Prostate gland (tissue), 2 donors: ENCODE data around the gene DMBT1. TPM values are rescaled to one million over a fixed set of nuclear protein-coding genes. Genes with fewer than 3 reads are reported as not detected.

Experiments
- DNase-seq: peaks from one replicate; pipeline ENCODE4 v3.0.0-alpha.2; 2019; ENCODE audit warnings: low spot score
- H3K27ac ChIP-seq, 2 donors: fragments of 200-600 bp; sonication (generic); 2 replicates each; pipeline ENCODE4 v1.5.1; 2017 to 2019
- H3K27me3 ChIP-seq: fragments of 200-600 bp; sonication (generic); replicated peaks from 2 replicates; pipeline ENCODE4 v1.5.1; 2019; ENCODE audit not compliant: insufficient read depth
- H3K36me3 ChIP-seq, 2 donors: fragments of 200-600 bp; sonication (generic); 1 replicate in 1 of 2; 2 replicates in 1 of 2; pipeline versions ENCODE4 v1.5.1 to v1.8.1; 2017 to 2019
- H3K4me1 ChIP-seq: fragments of 200-600 bp; sonication (generic); replicated peaks from 2 replicates; pipeline ENCODE4 v1.5.1; 2019
- H3K4me3 ChIP-seq, 2 donors: fragments of 200-600 bp; sonication (generic); 2 replicates each; pipeline ENCODE4 v1.5.1; 2017 to 2019
- H3K9me3 ChIP-seq: fragments of 200-600 bp; sonication (generic); 2 replicates; pipeline ENCODE4 v1.5.1; 2017
- POLR2A ChIP-seq: fragments of 450-650 bp; IDR thresholded peaks from one replicate; pipeline ENCODE4 v1.6.1; 2016; ENCODE audit warnings: antibody characterized with exemption, mild to moderate bottlenecking
- POLR2AphosphoS5 ChIP-seq: sonication (generic); formaldehyde crosslinking; IDR thresholded peaks from one replicate; pipeline ENCODE4 v1.6.1; 2017; ENCODE audit warnings: antibody characterized with exemption
- WGBS: methylation state at CpG from one replicate; pipeline ENCODE4 v1.1.5; 2018; 5-methylcytosine and 5-hydroxymethylcytosine counted together
- intact Hi-C: fragments of 100-400 bp; cut with DNase I; formaldehyde crosslinking; loops from one replicate; pipeline ENCODE4 v1.14.2; 2022
- total RNA-seq, 2 donors: library from RNA; depleted of rRNA; stranded (reverse); fragments of >200 nt; gene quantifications; one replicate each; pipeline ENCODE4 v1.1.0, GENCODE V29; 2016
- TF ChIP-seq, protein P1 (sequence below), 4 experiments: fragments of 200-600 bp in 2 of 4; fragments of 450-650 bp in 2 of 4; sonication (generic) in 2 of 4; IDR thresholded peaks; 1 replicate in 3 of 4; 2 replicates in 1 of 4; pipeline ENCODE4 v1.5.1; 2016 to 2019; ENCODE audit warnings: antibody characterized with exemption in 4 of 4, mild to moderate bottlenecking in 2 of 4, moderate library complexity in 2 of 4

DMBT1 gene
- total RNA-seq, 2 donors from 2014 or later, result 0.51 to 4.6 TPM

- intact Hi-C loops, result no loop called here
- no peak overlapping the region for H3K27ac ChIP-seq
- TF ChIP-seq POLR2AphosphoS5 (no peak), POLR2A (no peak)
- TF ChIP-seq, protein P1, sequence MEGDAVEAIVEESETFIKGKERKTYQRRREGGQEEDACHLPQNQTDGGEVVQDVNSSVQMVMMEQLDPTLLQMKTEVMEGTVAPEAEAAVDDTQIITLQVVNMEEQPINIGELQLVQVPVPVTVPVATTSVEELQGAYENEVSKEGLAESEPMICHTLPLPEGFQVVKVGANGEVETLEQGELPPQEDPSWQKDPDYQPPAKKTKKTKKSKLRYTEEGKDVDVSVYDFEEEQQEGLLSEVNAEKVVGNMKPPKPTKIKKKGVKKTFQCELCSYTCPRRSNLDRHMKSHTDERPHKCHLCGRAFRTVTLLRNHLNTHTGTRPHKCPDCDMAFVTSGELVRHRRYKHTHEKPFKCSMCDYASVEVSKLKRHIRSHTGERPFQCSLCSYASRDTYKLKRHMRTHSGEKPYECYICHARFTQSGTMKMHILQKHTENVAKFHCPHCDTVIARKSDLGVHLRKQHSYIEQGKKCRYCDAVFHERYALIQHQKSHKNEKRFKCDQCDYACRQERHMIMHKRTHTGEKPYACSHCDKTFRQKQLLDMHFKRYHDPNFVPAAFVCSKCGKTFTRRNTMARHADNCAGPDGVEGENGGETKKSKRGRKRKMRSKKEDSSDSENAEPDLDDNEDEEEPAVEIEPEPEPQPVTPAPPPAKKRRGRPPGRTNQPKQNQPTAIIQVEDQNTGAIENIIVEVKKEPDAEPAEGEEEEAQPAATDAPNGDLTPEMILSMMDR (IDR thresholded peaks at IDR 0.05), result no peak
- peaks cover 0 to 7% of the 10 kb centered on the region in 2 donors for H3K36me3 ChIP-seq
- no peak overlapping the region for H3K4me3 ChIP-seq
- H3K9me3 ChIP-seq, result no peaks in the 10 kb centered on the region
- no peaks in the 10 kb centered on the region for H3K4me1 ChIP-seq
- no peak for DNase-seq
- WGBS, result 92% methylated on average over 16 of the region's 16 CpGs
- H3K27me3 ChIP-seq, result no peaks in the 10 kb centered on the region
Measured at GRCh38 chr10:122515588-122516231, 44.8 kb upstream of the DMBT1 start.

GRCh38 chr10:122516734-122517133 is 43.8 kb upstream of the DMBT1 start:
- intact Hi-C loops, result no loop called here
- WGBS, result 93% methylated on average over 4 of the region's 4 CpGs
- Histone ChIP-seq H3K36me3 (peaks cover 0 to 7% of the 10 kb centered on the region in 2 donors), H3K9me3 (no peaks in the 10 kb centered on the region), H3K4me3 (no peak overlapping the region), H3K27ac (no peak overlapping the region), H3K4me1 (no peaks in the 10 kb centered on the region), H3K27me3 (no peaks in the 10 kb centered on the region)
- TF ChIP-seq POLR2AphosphoS5, result no peak
- TF ChIP-seq, protein P1 (IDR thresholded peaks at IDR 0.05), result no peak
- no peak for TF ChIP-seq POLR2A
- no peak for DNase-seq

- Histone ChIP-seq H3K9me3 (no peaks in the 10 kb centered on the region), H3K4me3 (no peak overlapping the region), H3K27me3 (no peaks in the 10 kb centered on the region), H3K36me3 (peaks cover 0 to 7% of the 10 kb centered on the region in 2 donors), H3K4me1 (no peaks in the 10 kb centered on the region), H3K27ac (no peak overlapping the region)
- no peak for DNase-seq
- intact Hi-C loops, result no loop called here
- no peak for TF ChIP-seq POLR2A
- TF ChIP-seq, protein P1 (IDR thresholded peaks at IDR 0.05), result no peak
- TF ChIP-seq POLR2AphosphoS5, result no peak
- 81% methylated on average over 7 of the region's 7 CpGs for WGBS
Measured at GRCh38 chr10:122519144-122519543, 41.4 kb upstream of the DMBT1 start.

- intact Hi-C loops, result no loop called here
- DNase-seq, result no peak
- Histone ChIP-seq H3K4me3 (no peak overlapping the region), H3K9me3 (no peaks in the 10 kb centered on the region), H3K36me3 (peaks cover 0 to 2% of the 10 kb centered on the region in 2 donors), H3K27me3 (no peaks in the 10 kb centered on the region), H3K27ac (no peak overlapping the region), H3K4me1 (no peaks in the 10 kb centered on the region)
- TF ChIP-seq, protein P1 (IDR thresholded peaks at IDR 0.05), result no peak
- TF ChIP-seq POLR2AphosphoS5, result no peak
- TF ChIP-seq POLR2A, result no peak
- 95% methylated on average over 15 of the region's 15 CpGs for WGBS
Measured at GRCh38 chr10:122519873-122520272, 40.7 kb upstream of the DMBT1 start.

DNA sequence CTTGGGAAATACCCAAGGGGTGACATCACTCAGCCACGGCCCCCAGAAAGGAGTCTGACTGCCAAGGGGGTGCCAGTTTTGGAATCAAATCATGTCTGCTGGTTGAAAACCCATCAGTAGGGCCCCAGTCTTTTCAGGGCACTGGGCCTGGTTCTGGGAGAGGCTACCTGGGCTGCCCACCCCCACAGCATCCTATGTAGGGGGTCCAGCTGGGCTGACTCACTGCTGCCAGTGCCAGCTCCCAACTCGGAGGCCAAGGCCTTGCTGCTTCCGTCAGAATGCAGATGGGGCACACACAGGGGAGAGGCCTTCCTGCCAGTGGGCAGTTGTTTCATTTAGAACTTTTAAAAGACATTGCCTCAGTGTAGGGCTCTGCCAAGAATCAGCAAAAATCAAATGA is 39.5 kb upstream of the DMBT1 start:
- no peaks in the 10 kb centered on the region for H3K4me1 ChIP-seq
- TF ChIP-seq POLR2A (no peak), POLR2AphosphoS5 (no peak)
- no peaks in the 10 kb centered on the region for H3K27me3 ChIP-seq
- H3K36me3 ChIP-seq, result no peaks in the 10 kb centered on the region
- H3K9me3 ChIP-seq, result no peaks in the 10 kb centered on the region
- no peak overlapping the region for H3K4me3 ChIP-seq
- WGBS, result 64% methylated on average over 3 of the region's 3 CpGs
- no peak for DNase-seq
- intact Hi-C loops, result no loop called here
- H3K27ac ChIP-seq, result no peak overlapping the region
